MV-4-11 (cell line): ENCODE measurements around the gene ARRDC4.
"Not testable (repeated sequence)": the region's sequence is repeated elsewhere in the genome, so short reads cannot be mapped to it uniquely, and the experiment has no call there.

Experiments used
- DNase-seq: peaks from one replicate; lab custom pipeline; 2025; lab: John Stamatoyannopoulos, UW

Gene ARRDC4

GRCh38 chr15:97966924-97967620 lies 6.6 kb downstream of the ARRDC4 start:
- no peak for DNase-seq

DNA sequence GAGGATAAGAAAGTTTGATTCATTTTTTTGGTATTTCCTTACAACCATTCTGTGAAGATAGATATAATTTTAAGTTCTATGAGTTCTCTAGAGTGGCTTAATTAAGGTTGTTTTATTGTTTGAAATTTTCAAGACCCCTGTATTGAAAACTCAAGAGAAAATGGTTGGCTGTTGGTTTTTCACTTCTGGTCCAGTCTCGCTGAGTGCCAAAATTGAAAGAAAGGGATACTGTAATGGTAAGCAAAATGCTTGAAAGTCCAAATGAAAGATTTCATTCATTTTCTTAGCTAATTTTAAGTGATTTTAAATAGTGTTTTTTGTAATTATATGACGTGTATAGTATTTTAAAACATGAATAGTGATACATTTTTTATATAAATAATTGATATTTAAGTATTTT lies 7.4 kb downstream of the ARRDC4 start:
- DNase-seq = no peak

- no peak for DNase-seq
Measured at GRCh38 chr15:97968380-97968779, 7.9 kb downstream of the ARRDC4 start.

DNA sequence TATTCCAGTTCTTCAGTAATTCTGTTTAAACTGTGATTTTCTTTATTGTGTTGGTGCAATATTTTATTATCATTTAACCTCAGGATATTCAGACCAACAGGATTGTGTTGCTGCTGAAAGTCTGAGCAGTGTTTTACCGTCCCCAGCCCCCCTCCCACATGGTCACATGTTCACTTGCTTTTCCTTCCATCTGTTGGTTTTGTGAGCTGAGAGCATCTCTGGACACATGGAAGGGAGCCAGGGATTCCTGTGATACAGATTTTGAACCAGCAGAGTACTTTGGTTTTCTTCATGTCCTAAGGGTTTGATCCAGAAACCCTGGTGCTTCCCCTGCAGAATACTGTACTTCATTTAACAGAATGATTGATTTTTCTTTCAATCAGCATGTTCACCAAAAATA lies 11.9 kb downstream of the ARRDC4 start:
- no peak for DNase-seq

- no peak for DNase-seq
Measured at GRCh38 chr15:97976129-97976528, 15.6 kb downstream of the ARRDC4 start.

DNA sequence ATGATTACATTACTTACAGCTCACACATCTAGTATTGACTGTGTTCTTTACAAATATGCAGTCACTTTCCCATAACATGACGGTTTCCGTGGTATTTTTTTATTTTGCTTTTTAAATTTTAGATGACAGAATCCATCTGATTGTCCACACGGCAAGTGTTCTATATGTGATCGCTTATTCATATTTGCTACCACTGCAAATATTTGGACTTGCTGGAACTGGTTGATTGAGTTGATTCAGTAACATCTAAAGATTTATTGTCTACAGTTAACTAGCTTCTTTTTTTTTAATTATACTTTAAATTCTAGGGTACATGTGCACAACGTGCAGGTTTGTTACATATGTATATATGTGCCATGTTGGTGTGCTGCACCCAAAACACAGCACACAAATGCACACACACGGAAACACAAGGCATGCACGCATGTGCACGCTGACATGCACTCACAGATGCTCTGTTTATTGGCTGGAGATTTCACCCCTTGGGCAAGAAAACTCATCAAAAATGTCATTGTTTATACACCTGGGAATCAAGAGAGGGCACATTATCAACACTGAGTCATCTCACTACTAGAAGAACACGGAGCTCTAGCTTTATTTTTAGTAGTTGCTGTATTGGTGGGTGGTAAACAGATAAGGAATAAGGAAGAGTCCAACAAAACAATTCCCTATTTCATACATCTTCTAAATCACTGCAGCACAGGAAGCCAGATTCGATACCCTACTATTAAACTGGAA lies 16.4 kb downstream of the ARRDC4 start:
- no peak for DNase-seq

GRCh38 chr15:97977734-97978133 lies 17.2 kb downstream of the ARRDC4 start:
- no peak for DNase-seq

- DNase-seq = no peak
Measured at GRCh38 chr15:97978401-97979139, 18.1 kb downstream of the ARRDC4 start.

- no peak for DNase-seq
Measured at GRCh38 chr15:97979140-97979520, 18.6 kb downstream of the ARRDC4 start.

DNA sequence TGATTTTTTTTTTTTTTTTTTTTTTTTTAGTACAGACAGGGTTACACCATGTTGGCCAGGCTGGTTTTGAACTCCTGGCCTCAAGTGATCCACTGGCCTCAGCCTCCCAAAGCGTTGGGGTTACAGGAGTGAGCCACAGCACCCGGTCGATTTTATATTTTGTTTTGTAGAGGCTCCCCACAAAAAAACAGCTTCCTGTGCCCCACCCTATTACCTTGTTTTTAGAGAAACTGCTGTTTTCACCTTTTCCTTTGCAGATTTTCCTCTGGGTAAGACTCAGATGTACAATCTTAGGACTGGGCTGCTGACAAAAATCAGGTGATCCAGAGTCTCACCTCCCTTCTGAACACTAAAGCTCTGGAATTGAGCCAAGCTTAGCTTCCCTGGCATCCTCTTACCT lies 20.6 kb downstream of the ARRDC4 start:
- DNase-seq = no peak

DNA sequence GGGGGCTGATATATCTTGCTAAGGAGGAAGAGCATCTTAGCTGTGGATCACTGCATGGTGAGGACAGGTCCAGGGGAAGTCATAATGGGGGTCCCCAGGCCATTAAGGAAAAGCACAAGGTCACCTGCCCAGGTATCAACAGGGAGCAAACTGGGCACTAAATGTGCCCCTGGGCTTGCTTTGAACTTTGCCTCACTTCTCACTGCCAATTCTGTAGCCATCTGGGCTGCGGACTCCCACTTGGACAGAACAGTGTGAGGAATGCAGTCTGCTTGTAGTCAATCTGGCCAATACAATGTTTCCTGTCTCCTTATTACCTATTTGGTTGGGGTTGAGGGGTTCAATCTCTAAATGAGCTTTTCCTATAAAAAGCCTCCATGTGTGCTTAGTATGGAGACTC lies 21.3 kb downstream of the ARRDC4 start:
- no peak for DNase-seq

GRCh38 chr15:97984157-97984556 lies 23.7 kb downstream of the ARRDC4 start:
- peak; percentile 96 for DNase-seq

DNA sequence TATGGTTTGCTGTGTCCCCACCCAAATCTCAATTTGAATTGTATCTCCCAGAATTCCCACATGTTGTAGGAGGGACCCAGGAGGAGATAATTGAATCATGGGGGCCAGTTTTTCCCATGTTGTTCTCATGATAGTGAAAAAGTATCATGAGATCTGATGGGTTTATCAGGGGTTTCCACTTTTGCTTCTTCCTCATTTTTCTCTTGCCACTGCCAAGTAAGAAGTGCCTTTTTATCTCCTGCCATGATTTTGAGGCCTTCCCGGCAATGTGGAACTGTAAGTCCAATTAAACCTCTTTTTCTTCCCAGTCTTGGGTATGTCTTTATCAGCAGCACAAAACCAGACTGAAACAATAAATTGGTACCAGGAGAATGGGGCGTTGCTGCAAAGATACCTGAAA lies 25.5 kb downstream of the ARRDC4 start:
- not testable (repeated sequence) for DNase-seq

DNA sequence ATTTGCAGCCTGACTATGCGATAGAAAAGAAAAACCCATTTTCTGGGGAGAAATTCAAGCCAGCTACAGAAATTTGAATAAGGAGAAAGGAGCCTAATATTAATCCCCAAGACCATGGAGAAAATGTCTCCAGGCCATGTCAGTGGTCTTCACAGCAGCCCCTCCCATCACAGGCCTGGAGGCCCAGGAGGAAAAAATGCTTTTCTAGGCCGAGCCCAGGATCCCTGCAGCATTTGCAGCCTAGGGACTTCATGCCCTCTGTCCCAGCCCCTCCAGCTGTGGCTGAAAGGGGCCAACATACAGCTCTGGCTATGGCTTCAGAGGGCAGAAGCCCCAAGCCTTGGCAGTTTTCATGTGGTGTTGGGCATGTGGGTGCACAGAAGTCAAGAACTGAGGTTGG lies 26.3 kb downstream of the ARRDC4 start:
- DNase-seq = no peak

DNA sequence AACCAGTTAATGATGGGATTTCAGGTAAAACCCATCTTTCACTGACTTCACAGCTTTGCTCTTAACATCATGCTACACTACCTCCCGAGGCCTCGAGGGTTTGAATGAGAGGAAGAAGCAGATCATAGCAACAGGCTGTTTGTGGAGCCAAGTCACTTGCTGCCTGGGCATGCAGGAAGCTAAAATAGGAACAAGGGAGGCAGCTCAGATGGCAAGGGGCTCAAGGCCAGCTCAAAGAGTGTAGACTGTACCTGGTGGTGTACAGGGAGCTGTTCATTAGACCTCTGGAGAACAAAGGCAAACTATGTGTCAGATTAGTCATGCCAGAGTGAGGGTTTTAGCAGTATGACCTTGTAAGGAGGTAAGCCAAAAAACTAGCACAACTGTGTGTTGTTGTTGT lies 28.8 kb downstream of the ARRDC4 start:
- no peak for DNase-seq

- DNase-seq = no peak
Measured at GRCh38 chr15:97991972-97992541, 31.6 kb downstream of the ARRDC4 start.

DNA sequence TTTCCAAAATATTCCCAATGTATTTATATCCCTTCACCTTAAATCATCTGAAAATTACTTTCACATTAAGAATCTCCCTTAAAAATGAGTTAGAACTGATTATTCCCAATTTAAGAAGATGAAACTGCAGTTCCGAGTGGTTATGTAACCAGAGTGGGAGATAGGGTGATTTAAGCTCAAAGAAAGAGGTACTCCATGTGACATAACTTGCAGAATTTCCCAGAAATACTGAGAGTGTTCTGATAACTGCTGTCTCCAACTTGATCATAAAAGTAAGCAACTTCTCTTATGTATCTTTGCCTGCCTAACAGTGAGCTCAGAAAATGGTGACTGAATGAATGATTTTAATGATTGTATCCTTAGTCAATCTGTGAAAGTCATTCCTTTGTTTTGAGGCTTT lies 32.3 kb downstream of the ARRDC4 start:
- no peak for DNase-seq

GRCh38 chr15:97993310-97993738 lies 32.8 kb downstream of the ARRDC4 start:
- DNase-seq = peak; percentile 47

- no peak for DNase-seq
Measured at GRCh38 chr15:97994236-97994635, 33.7 kb downstream of the ARRDC4 start.

DNA sequence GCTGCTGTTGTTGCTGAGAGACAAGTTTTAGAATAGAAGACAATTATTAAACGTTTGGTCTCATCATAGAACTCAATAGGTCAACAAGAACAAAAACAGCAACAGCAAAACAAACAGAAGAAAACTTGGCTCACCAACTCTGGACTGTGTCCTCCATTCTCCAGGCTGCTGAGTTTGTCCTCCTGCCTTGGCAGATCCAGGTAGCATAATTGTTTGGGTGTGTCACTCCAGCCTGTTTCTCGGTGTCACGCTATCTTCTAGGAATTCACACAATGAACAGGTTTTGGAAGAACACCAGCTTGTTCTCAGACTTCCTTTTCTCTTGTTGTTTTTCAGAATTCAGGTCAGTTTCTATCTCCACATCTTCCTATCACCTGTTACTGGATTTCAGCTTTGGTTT lies 34.7 kb downstream of the ARRDC4 start:
- DNase-seq = no peak

GRCh38 chr15:97995881-97996603 lies 35.5 kb downstream of the ARRDC4 start:
- DNase-seq = peak; percentile 34
